ENCODE measurements around the gene TMIGD1. TPM values are rescaled to one million over a fixed set of nuclear protein-coding genes. Genes with fewer than 3 reads are reported as not detected.

Gene TMIGD1
- total and polyA plus RNA-seq, 2 experiments from 2014 or later = not detected

- DNase-seq (ENCODE audit: low spot score) = peak; percentile 35
- Histone ChIP-seq H3K4me1 (ENCODE audit: insufficient read depth) (no peaks in the 10 kb centered on the region), H3K27ac (ENCODE audit: low read depth) (no peak overlapping the region), H4K20me1 (replicated peaks; ENCODE audit: insufficient read depth) (no peaks in the 10 kb centered on the region), H3K9me2 (ENCODE audit: insufficient read depth) (no peaks in the 10 kb centered on the region), H3F3A (replicated peaks; ENCODE audit: low read depth) (no peaks in the 10 kb centered on the region), H3K36me3 (ENCODE audit: insufficient read depth) (peaks cover 27% of the 10 kb centered on the region), H3K4me2 (no peak overlapping the region), H3K27me3 (ENCODE audit: insufficient read depth) (no peaks in the 10 kb centered on the region), H3K79me2 (replicated peaks; ENCODE audit: insufficient read depth) (no peaks in the 10 kb centered on the region), H3K4me3 (no peak overlapping the region), H2AFZ (no peak overlapping the region)
- H3K27ac Mint-ChIP-seq = no peak overlapping the region
- TF ChIP-seq, protein P1, sequence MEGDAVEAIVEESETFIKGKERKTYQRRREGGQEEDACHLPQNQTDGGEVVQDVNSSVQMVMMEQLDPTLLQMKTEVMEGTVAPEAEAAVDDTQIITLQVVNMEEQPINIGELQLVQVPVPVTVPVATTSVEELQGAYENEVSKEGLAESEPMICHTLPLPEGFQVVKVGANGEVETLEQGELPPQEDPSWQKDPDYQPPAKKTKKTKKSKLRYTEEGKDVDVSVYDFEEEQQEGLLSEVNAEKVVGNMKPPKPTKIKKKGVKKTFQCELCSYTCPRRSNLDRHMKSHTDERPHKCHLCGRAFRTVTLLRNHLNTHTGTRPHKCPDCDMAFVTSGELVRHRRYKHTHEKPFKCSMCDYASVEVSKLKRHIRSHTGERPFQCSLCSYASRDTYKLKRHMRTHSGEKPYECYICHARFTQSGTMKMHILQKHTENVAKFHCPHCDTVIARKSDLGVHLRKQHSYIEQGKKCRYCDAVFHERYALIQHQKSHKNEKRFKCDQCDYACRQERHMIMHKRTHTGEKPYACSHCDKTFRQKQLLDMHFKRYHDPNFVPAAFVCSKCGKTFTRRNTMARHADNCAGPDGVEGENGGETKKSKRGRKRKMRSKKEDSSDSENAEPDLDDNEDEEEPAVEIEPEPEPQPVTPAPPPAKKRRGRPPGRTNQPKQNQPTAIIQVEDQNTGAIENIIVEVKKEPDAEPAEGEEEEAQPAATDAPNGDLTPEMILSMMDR (conservative IDR thresholded peaks at IDR 0.05; ENCODE audit: low read depth in 2 of 2) = peak; percentile 46 to 52
- no peak for TF ChIP-seq EZH2phosphoT487 (IDR thresholded peaks at IDR 0.05; ENCODE audit: unreplicated experiment)
- H3K4me3 Mint-ChIP-seq = no peak overlapping the region
- no peaks in the 10 kb centered on the region; the same call in 2 of the 3 replicates for H3K4me1 Mint-ChIP-seq
- peaks cover 16% of the 10 kb centered on the region for H3K36me3 Mint-ChIP-seq (ENCODE audit: low read depth)
- ATAC-seq = peak; percentile 41; the same call in 2 of the 3 replicates
- H3K9me3 Mint-ChIP-seq = no peaks in the 10 kb centered on the region
- peaks cover 2% of the 10 kb centered on the region for H3K27me3 Mint-ChIP-seq (ENCODE audit: insufficient read depth, low read depth, poor library complexity)
These were observed 55.8 kb downstream of the TMIGD1 start for GRCh38 chr17:30278032-30278431.

DNA sequence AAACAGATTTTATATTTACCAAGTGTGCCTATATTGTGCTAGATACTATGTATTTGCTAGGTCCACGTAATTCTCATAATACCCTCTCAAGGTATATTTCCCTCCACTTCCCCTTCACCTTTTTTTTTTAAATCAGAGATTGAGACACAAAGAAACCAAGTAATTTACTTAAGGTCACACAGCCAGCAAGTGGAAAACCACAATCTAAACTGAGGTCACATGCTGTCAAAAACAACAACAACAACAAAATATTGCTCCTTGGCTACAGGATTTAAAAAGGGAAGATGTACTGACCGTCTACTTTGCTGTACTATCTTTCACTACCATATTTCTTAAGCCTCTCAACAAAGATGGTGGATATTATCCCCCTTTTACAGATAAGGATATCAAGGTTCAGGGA lies 57.9 kb downstream of the TMIGD1 start:
- H3K4me3 ChIP-seq = no peak overlapping the region
- no peak overlapping the region for H3K27ac ChIP-seq (ENCODE audit: low read depth)
- no peak overlapping the region for H2AFZ ChIP-seq
- H3K9me3 Mint-ChIP-seq = no peaks in the 10 kb centered on the region
- no peaks in the 10 kb centered on the region for H3K27me3 ChIP-seq (ENCODE audit: insufficient read depth)
- H3K9me2 ChIP-seq (ENCODE audit: insufficient read depth) = no peaks in the 10 kb centered on the region
- peaks cover 2% of the 10 kb centered on the region for H3K27me3 Mint-ChIP-seq (ENCODE audit: insufficient read depth, low read depth, poor library complexity)
- H3K4me1 Mint-ChIP-seq = peaks cover 3% of the 10 kb centered on the region; the same call in 2 of the 3 replicates
- H3K4me3 Mint-ChIP-seq = no peak overlapping the region
- no peaks in the 10 kb centered on the region for H3K4me1 ChIP-seq (ENCODE audit: insufficient read depth)
- H3K79me2 ChIP-seq (replicated peaks; ENCODE audit: insufficient read depth) = no peaks in the 10 kb centered on the region
- no peaks in the 10 kb centered on the region for H3F3A ChIP-seq (replicated peaks; ENCODE audit: low read depth)
- H3K36me3 ChIP-seq (ENCODE audit: insufficient read depth) = peaks cover 33% of the 10 kb centered on the region
- H3K36me3 Mint-ChIP-seq (ENCODE audit: low read depth) = peaks cover 33% of the 10 kb centered on the region
- H3K27ac Mint-ChIP-seq = no peak overlapping the region
- H4K20me1 ChIP-seq (replicated peaks; ENCODE audit: insufficient read depth) = no peaks in the 10 kb centered on the region
- no peak for DNase-seq (ENCODE audit: low spot score)
- no peak for ATAC-seq
- H3K4me2 ChIP-seq = no peak overlapping the region
- no peak for TF ChIP-seq JUNB (IDR thresholded peaks at IDR 0.05; ENCODE audit: unreplicated experiment)
- TF ChIP-seq, protein P1 (conservative IDR thresholded peaks at IDR 0.05; ENCODE audit: low read depth in 2 of 2) = no peak
- no peak for TF ChIP-seq ZNF114 (CRISPR knock-in tag; IDR thresholded peaks at IDR 0.05)
- TF ChIP-seq EZH2phosphoT487 (IDR thresholded peaks at IDR 0.05; ENCODE audit: unreplicated experiment) = no peak
- no peak for TF ChIP-seq EZH2 (IDR thresholded peaks at IDR 0.05; ENCODE audit: low read depth, unreplicated experiment)
- TF ChIP-seq CREB1 (CRISPR knock-in tag; IDR thresholded peaks at IDR 0.05; ENCODE audit: low read depth) = no peak
- TF ChIP-seq NANOG (IDR thresholded peaks at IDR 0.05; ENCODE audit: borderline replicate concordance) = no peak
- TF ChIP-seq STAT1 (IDR thresholded peaks at IDR 0.05; ENCODE audit: unreplicated experiment) = no peak
- TF ChIP-seq REST (IDR thresholded peaks at IDR 0.05; ENCODE audit: unreplicated experiment) = no peak
- no peak for TF ChIP-seq POLR2AphosphoS5 (IDR thresholded peaks at IDR 0.05; ENCODE audit: low read depth)
- no peak for TF ChIP-seq ETS1 (IDR thresholded peaks at IDR 0.05)
- TF ChIP-seq ZNF331 (CRISPR knock-in tag; IDR thresholded peaks at IDR 0.05; ENCODE audit: low read depth) = no peak

Data from GM23338 (cell line).